Caco-2 (cell line): ENCODE measurements around the gene GLOD5. TPM values are rescaled to one million over a fixed set of nuclear protein-coding genes. Genes with fewer than 3 reads are reported as not detected.

Source experiments
- Bru-seq: library from RNA; stranded (reverse); fragments of 400-500 nt; gene quantifications from one replicate; lab custom pipeline; 2021; lab: Mats Ljungman, UMichigan
- BruChase-seq, 2 experiments: library from RNA; stranded (reverse); fragments of 400-500 nt; gene quantifications; one replicate each; lab custom pipeline; 2021; lab: Mats Ljungman, UMichigan
- BruUV-seq: library from RNA; stranded (reverse); fragments of 400-500 nt; replicated peaks from 2 replicates; lab custom pipeline; 2021; lab: Mats Ljungman, UMichigan
- CTCF ChIA-PET: fragments of 300-600 bp; sonication (Branson Sonifier 250); formaldehyde crosslinking; loops from one replicate; lab custom pipeline; 2022; ENCODE audit warnings: antibody characterized with exemption; lab: Charles Lee
- POLR2A ChIA-PET: fragments of 300-600 bp; sonication (Branson Sonifier 250); formaldehyde crosslinking; loops from one replicate; lab custom pipeline; 2022; ENCODE audit warnings: antibody characterized with exemption; lab: Charles Lee
- DNase-seq, 2 experiments: peaks; one replicate each; pipeline versions ENCODE4 v3.0.0 to v3.0.0-alpha.2; 2020 to 2022
- H3K27me3 ChIP-seq: replicated peaks from 2 replicates; pipeline ENCODE4 v1.6.0; 2011; ENCODE audit warnings: low read length; ENCODE audit not compliant: control insufficient read depth, insufficient read depth
- H3K36me3 ChIP-seq: 2 replicates; pipeline ENCODE4 v1.5.1; 2011; ENCODE audit warnings: low read length; ENCODE audit not compliant: control insufficient read depth, insufficient read depth
- H3K4me1 ChIP-seq: fragments of 250-450 bp; sonication (Bioruptor Pico); 2 replicates; pipeline ENCODE4 v1.5.1; 2020; ENCODE audit warnings: mild to moderate bottlenecking
- H3K4me3 ChIP-seq: 2 replicates; pipeline ENCODE4 v1.5.1; 2011; ENCODE audit warnings: low read depth, mild to moderate bottlenecking, control low read depth, low read length
- H3K9me3 ChIP-seq: fragments of 250-450 bp; sonication (Bioruptor Pico); 2 replicates; pipeline ENCODE4 v1.5.1; 2020; ENCODE audit warnings: mild to moderate bottlenecking, moderate library complexity
- H3K27ac Mint-ChIP-seq: one replicate; pipeline ENCODE4 v1.8.0; 2022; ENCODE audit warnings: mixed read lengths; ENCODE audit not compliant: unreplicated experiment
- H3K27me3 Mint-ChIP-seq: one replicate; pipeline ENCODE4 v1.8.0; 2022; ENCODE audit warnings: mixed read lengths; ENCODE audit not compliant: insufficient read depth, unreplicated experiment
- H3K36me3 Mint-ChIP-seq: one replicate; pipeline ENCODE4 v1.8.0; 2022; ENCODE audit warnings: mild to moderate bottlenecking, mixed read lengths; ENCODE audit not compliant: insufficient read depth, unreplicated experiment
- H3K4me1 Mint-ChIP-seq: one replicate; pipeline ENCODE4 v1.8.0; 2022; ENCODE audit warnings: low read depth, mixed read lengths; ENCODE audit not compliant: unreplicated experiment
- H3K4me3 Mint-ChIP-seq: one replicate; pipeline ENCODE4 v1.8.0; 2022; ENCODE audit warnings: mild to moderate bottlenecking, moderate library complexity, mixed read lengths; ENCODE audit not compliant: unreplicated experiment
- H3K9me3 Mint-ChIP-seq: one replicate; pipeline ENCODE4 v1.8.0; 2022; ENCODE audit warnings: mixed read lengths; ENCODE audit not compliant: unreplicated experiment
- CTCF ChIP-seq, 2 experiments: fragments of 200-600 bp in 1 of 2; IDR thresholded peaks; 1 replicate in 1 of 2; 2 replicates in 1 of 2; pipeline versions ENCODE4 v1.5.1 to v1.8.0; 2011 to 2022; ENCODE audit warnings: antibody characterized with exemption in 1 of 2, control low read depth in 1 of 2, inconsistent platforms in 1 of 2, low read depth in 1 of 2, low read length in 1 of 2, mild to moderate bottlenecking in 1 of 2, moderate library complexity in 1 of 2; ENCODE audit not compliant: insufficient read depth in 1 of 2, severe bottlenecking in 1 of 2, unreplicated experiment in 1 of 2
- intact Hi-C: fragments of 100-400 bp; cut with micrococcal nuclease; formaldehyde crosslinking; loops from one replicate; pipeline ENCODE4 v1.10.0; 2022; ENCODE audit not compliant: unreplicated experiment
- long read RNA-seq: library from polyadenylated mRNA; stranded (forward); transcript quantifications from one replicate; pipeline ENCODE4 v2.0.0, GENCODE V29; 2022
- total RNA-seq: library from RNA; stranded (reverse); gene quantifications from 2 replicates; pipeline ENCODE4 v1.2.3, GENCODE V29; 2022

Gene GLOD5
- total RNA-seq (not detected in 2 replicates), Bru-seq, nascent RNA (not detected), BruChase-seq, experiment 1, labeled RNA remaining after a 2-hour chase (not detected), BruChase-seq, experiment 2, labeled RNA remaining after a 6-hour chase (not detected)
- long read RNA-seq, result 0 reads

- POLR2A ChIA-PET, result no interaction called here
- H3K36me3 ChIP-seq, result no peaks in the 10 kb centered on the region
- H3K4me1 Mint-ChIP-seq, result peaks cover 9% of the 10 kb centered on the region
- H3K27ac Mint-ChIP-seq, result peak within 1 kb of the TSS; percentile 95
- H3K36me3 Mint-ChIP-seq, result peaks cover 7% of the 10 kb centered on the region
- H3K9me3 Mint-ChIP-seq, result no peaks in the 10 kb centered on the region
- DNase-seq, result peak; percentile 80 to 82
- intact Hi-C loops, result loop anchor here (5.0 kb wide), 3 partner anchors 40 to 185 kb away; partner anchors contain the start of gene HDAC6
- peak within 1 kb of the TSS; percentile 65 for H3K4me3 Mint-ChIP-seq
- H3K4me1 ChIP-seq, result 0 out of 2 replicates have a peak, but pooled peaks cover 3% of the 10 kb centered on the region
- BruUV-seq, result no TSS peak
- TF ChIP-seq CTCF (IDR thresholded peaks at IDR 0.05; ENCODE audit: insufficient read depth in 1 of 2, low read depth in 1 of 2, low read length in 1 of 2, severe bottlenecking in 1 of 2, unreplicated experiment in 1 of 2), result peak; percentile 36 to 71
- no peaks in the 10 kb centered on the region for H3K27me3 ChIP-seq
- no peak within 1 kb of the TSS for H3K4me3 ChIP-seq
- H3K27me3 Mint-ChIP-seq, result no peaks in the 10 kb centered on the region
- CTCF ChIA-PET, result no interaction called here
- no peaks in the 10 kb centered on the region for H3K9me3 ChIP-seq
Observed at GRCh38 chrX:48761674-48762471, at the start of gene GLOD5. TSS of gene GLOD5 (plus strand) at chrX:48761747. CDS start at chrX:48761791, 44 bp downstream.

GRCh38 chrX:48711929-48712505 lies 49.5 kb upstream of the GLOD5 start:
- peaks cover 9% of the 10 kb centered on the region for H3K36me3 Mint-ChIP-seq
- H3K36me3 ChIP-seq, result no peaks in the 10 kb centered on the region
- POLR2A ChIA-PET, result no interaction called here
- intact Hi-C loops, result no loop called here
- H3K4me3 ChIP-seq, result no peak overlapping the region
- no peak for TF ChIP-seq CTCF (IDR thresholded peaks at IDR 0.05; ENCODE audit: insufficient read depth in 1 of 2, low read depth in 1 of 2, low read length in 1 of 2, severe bottlenecking in 1 of 2, unreplicated experiment in 1 of 2)
- CTCF ChIA-PET, result no interaction called here
- H3K27ac Mint-ChIP-seq, result peak overlapping the region; percentile 96
- no peak for DNase-seq
- peaks cover 19% of the 10 kb centered on the region for H3K4me1 ChIP-seq
- no peaks in the 10 kb centered on the region for H3K9me3 ChIP-seq
- H3K9me3 Mint-ChIP-seq, result no peaks in the 10 kb centered on the region
- H3K27me3 Mint-ChIP-seq, result no peaks in the 10 kb centered on the region
- H3K4me1 Mint-ChIP-seq, result peaks cover 44% of the 10 kb centered on the region
- H3K27me3 ChIP-seq, result no peaks in the 10 kb centered on the region
- H3K4me3 Mint-ChIP-seq, result peak overlapping the region; percentile 50
- BruUV-seq, result no TSS peak

- H3K27ac Mint-ChIP-seq, result peak overlapping the region; percentile 96
- BruUV-seq, result no TSS peak
- H3K36me3 ChIP-seq, result no peaks in the 10 kb centered on the region
- CTCF ChIA-PET, result interaction anchor here (1.1 kb wide), 1 partner anchor 38 kb away, joined by 3 read pairs; no protein-coding TSS in a partner anchor
- POLR2A ChIA-PET, result interaction anchor here (0.6 to 1.9 kb wide), 2 partner anchors 11 to 23 kb away, joined by 3 to 10 read pairs; no protein-coding TSS in a partner anchor
- H3K4me1 Mint-ChIP-seq, result peaks cover 44% of the 10 kb centered on the region
- peaks cover 5% of the 10 kb centered on the region for H3K36me3 Mint-ChIP-seq
- H3K4me3 Mint-ChIP-seq, result peak overlapping the region; percentile 61
- peaks cover 19% of the 10 kb centered on the region for H3K4me1 ChIP-seq
- H3K4me3 ChIP-seq, result no peak overlapping the region
- TF ChIP-seq CTCF (IDR thresholded peaks at IDR 0.05; ENCODE audit: insufficient read depth in 1 of 2, low read depth in 1 of 2, low read length in 1 of 2, severe bottlenecking in 1 of 2, unreplicated experiment in 1 of 2), result no peak
- H3K9me3 ChIP-seq, result no peaks in the 10 kb centered on the region
- H3K27me3 Mint-ChIP-seq, result no peaks in the 10 kb centered on the region
- H3K9me3 Mint-ChIP-seq, result no peaks in the 10 kb centered on the region
- no peaks in the 10 kb centered on the region for H3K27me3 ChIP-seq
- DNase-seq, result no peak
- intact Hi-C loops, result no loop called here
Observed at GRCh38 chrX:48713847-48714246, 47.7 kb upstream of the GLOD5 start.
